ENCODE results near the gene SCG5. TPM values are rescaled to one million over a fixed set of nuclear protein-coding genes. Genes with fewer than 3 reads are reported as not detected.

Gene SCG5
- total and polyA plus RNA-seq, 2 of the 13 experiments (the other 11 are each of a cell fraction or from before 2014, with no cell fraction given): 2.3 to 3.5 TPM

- TF ChIP-seq AFF4 (CRISPR knock-in tag; IDR thresholded peaks at IDR 0.05) (no peak), CCAR2 (optimal IDR thresholded peaks at IDR 0.05; ENCODE audit: low read depth, low read length) (no peak), ZNF382 (CRISPR knock-in tag; IDR thresholded peaks at IDR 0.05; ENCODE audit: borderline replicate concordance) (no peak), FOXK2 (IDR thresholded peaks at IDR 0.05) (no peak), ZNF644 (CRISPR knock-in tag; IDR thresholded peaks at IDR 0.05; ENCODE audit: low read depth) (peak; percentile 74), ZNF816 (CRISPR knock-in tag; IDR thresholded peaks at IDR 0.05; ENCODE audit: borderline replicate concordance) (no peak), NFYB (CRISPR knock-in tag; IDR thresholded peaks at IDR 0.05) (no peak), CREM (IDR thresholded peaks at IDR 0.05) (peak; percentile 30; the same call in 1 of the 2 replicates), CREM (CRISPR knock-in tag; IDR thresholded peaks at IDR 0.05) (no peak), RXRA (CRISPR knock-in tag; IDR thresholded peaks at IDR 0.05) (no peak), ZBTB44 (CRISPR knock-in tag; IDR thresholded peaks at IDR 0.05) (no peak), ZSCAN5A (CRISPR knock-in tag; IDR thresholded peaks at IDR 0.05; ENCODE audit: borderline replicate concordance) (no peak), SMC3 (IDR thresholded peaks at IDR 0.05; ENCODE audit: low read length) (no peak; the same call in 1 of the 2 replicates), ZNF160 (CRISPR knock-in tag; IDR thresholded peaks at IDR 0.05) (no peak), TRAFD1 (CRISPR knock-in tag; IDR thresholded peaks at IDR 0.05; ENCODE audit: borderline replicate concordance) (no peak), ZNF136 (CRISPR knock-in tag; IDR thresholded peaks at IDR 0.05; ENCODE audit: low read depth) (no peak), CC2D1A (CRISPR knock-in tag; IDR thresholded peaks at IDR 0.05) (no peak), IRF2 (CRISPR knock-in tag; IDR thresholded peaks at IDR 0.05) (peak; percentile 21; the same call in 1 of the 2 replicates), BCL3 (CRISPR knock-in tag; IDR thresholded peaks at IDR 0.05) (no peak), PAX8 (CRISPR knock-in tag; IDR thresholded peaks at IDR 0.05; ENCODE audit: borderline replicate concordance) (no peak), MXI1 (IDR thresholded peaks at IDR 0.05; ENCODE audit: borderline replicate concordance, low read depth, low read length) (0 out of 3 replicates have a peak, but pooled peaks have one; percentile 11)
These were observed 35.8 kb downstream of the SCG5 start (continued) for GRCh38 chr15:32677238-32677750.
